ENCODE data around the gene SEMA3G. TPM values are rescaled to one million over a fixed set of nuclear protein-coding genes. Genes with fewer than 3 reads are reported as not detected.

Gene SEMA3G
- total RNA-seq, 1 experiment from 2014 or later: 1.3 TPM

DNA sequence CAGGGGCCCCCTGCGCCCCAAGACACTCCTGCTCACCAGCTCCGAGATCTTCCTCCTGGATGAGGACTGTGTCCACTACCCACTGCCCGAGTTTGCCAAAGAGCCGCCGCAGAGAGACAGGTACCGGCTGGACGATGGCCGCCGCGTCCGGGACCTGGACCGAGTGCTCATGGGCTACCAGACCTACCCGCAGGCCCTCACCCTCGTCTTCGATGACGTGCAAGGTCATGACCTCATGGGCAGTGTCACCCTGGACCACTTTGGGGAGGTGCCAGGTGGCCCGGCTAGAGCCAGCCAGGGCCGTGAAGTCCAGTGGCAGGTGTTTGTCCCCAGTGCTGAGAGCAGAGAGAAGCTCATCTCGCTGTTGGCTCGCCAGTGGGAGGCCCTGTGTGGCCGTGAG lies 47.2 kb upstream of the SEMA3G start:
- H3K9me3 ChIP-seq (ENCODE audit: insufficient read depth, low read depth): no peaks in the 10 kb centered on the region
- no TSS peak for BruUV-seq (replicated peaks)
- DNase-seq: no peak
- H3K4me3 ChIP-seq: no peak overlapping the region
- intact Hi-C loops (cut with micrococcal nuclease; ENCODE audit: unreplicated experiment): no loop called here
- H3K27me3 ChIP-seq (ENCODE audit: insufficient read depth, low read depth): no peaks in the 10 kb centered on the region
- no peaks in the 10 kb centered on the region for H3K36me3 ChIP-seq (ENCODE audit: low read depth)
- no peak overlapping the region for H3K4me2 ChIP-seq
- H4K20me1 ChIP-seq (ENCODE audit: insufficient read depth): no peaks in the 10 kb centered on the region
- no peaks in the 10 kb centered on the region for H3K9me2 ChIP-seq (ENCODE audit: insufficient read depth)
- no peaks in the 10 kb centered on the region for H3F3A ChIP-seq (ENCODE audit: insufficient read depth, low read depth)
- TF ChIP-seq, protein P1, sequence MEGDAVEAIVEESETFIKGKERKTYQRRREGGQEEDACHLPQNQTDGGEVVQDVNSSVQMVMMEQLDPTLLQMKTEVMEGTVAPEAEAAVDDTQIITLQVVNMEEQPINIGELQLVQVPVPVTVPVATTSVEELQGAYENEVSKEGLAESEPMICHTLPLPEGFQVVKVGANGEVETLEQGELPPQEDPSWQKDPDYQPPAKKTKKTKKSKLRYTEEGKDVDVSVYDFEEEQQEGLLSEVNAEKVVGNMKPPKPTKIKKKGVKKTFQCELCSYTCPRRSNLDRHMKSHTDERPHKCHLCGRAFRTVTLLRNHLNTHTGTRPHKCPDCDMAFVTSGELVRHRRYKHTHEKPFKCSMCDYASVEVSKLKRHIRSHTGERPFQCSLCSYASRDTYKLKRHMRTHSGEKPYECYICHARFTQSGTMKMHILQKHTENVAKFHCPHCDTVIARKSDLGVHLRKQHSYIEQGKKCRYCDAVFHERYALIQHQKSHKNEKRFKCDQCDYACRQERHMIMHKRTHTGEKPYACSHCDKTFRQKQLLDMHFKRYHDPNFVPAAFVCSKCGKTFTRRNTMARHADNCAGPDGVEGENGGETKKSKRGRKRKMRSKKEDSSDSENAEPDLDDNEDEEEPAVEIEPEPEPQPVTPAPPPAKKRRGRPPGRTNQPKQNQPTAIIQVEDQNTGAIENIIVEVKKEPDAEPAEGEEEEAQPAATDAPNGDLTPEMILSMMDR (conservative IDR thresholded peaks at IDR 0.05): no peak
- no peak for TF ChIP-seq EZH2 (IDR thresholded peaks at IDR 0.05; ENCODE audit: low read depth)
- H3K27ac ChIP-seq: no peak overlapping the region
- H3K79me2 ChIP-seq (ENCODE audit: low read depth): no peaks in the 10 kb centered on the region
- H3K4me1 ChIP-seq (replicated peaks; ENCODE audit: insufficient read depth): no peaks in the 10 kb centered on the region
- POLR2A ChIA-PET (ENCODE audit: unreplicated experiment): no interaction called here
- CTCF ChIA-PET: no interaction called here
- H2AFZ ChIP-seq: no peak overlapping the region

DNA sequence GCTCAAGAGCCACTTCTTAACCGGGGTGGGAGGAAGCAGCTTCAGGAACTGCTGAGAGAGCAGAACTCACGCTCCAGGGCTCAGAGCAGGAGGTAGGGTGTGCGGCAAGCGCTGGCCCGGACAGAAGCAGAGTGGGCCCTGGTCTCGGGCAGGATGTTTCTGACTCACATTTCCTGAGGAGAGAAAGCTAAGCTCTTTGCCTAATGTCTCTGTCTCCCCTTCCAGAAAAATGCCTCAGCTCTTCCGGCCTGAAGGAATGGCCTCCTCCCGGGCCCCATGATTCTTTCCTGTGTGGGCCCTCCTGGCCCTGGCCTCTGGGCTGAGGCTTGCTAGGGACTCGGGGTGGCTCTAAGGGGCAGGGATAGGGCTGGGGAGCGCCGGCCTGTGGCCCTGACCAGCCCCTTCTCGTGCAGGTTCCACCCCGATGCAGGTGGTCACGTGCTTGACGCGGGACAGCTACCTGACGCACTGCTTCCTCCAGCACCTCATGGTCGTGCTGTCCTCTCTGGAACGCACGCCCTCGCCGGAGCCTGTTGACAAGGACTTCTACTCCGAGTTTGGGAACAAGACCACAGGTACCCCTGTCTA lies 46.1 kb upstream of the SEMA3G start:
- Histone ChIP-seq H3K27ac (no peak overlapping the region), H3K4me2 (no peak overlapping the region), H2AFZ (no peak overlapping the region), H3K4me1 (replicated peaks; ENCODE audit: insufficient read depth) (no peaks in the 10 kb centered on the region), H3K9me3 (ENCODE audit: insufficient read depth, low read depth) (no peaks in the 10 kb centered on the region), H3K4me3 (no peak overlapping the region), H3K36me3 (ENCODE audit: low read depth) (no peaks in the 10 kb centered on the region), H3K27me3 (ENCODE audit: insufficient read depth, low read depth) (no peaks in the 10 kb centered on the region), H3K79me2 (ENCODE audit: low read depth) (no peaks in the 10 kb centered on the region), H3F3A (ENCODE audit: insufficient read depth, low read depth) (no peaks in the 10 kb centered on the region), H4K20me1 (ENCODE audit: insufficient read depth) (no peaks in the 10 kb centered on the region), H3K9me2 (ENCODE audit: insufficient read depth) (no peaks in the 10 kb centered on the region)
- no peak for DNase-seq
- ChIA-PET POLR2A (ENCODE audit: unreplicated experiment) (no interaction called here), CTCF (no interaction called here)
- no TSS peak for BruUV-seq (replicated peaks)
- TF ChIP-seq, protein P1 (conservative IDR thresholded peaks at IDR 0.05): no peak
- intact Hi-C loops (cut with micrococcal nuclease; ENCODE audit: unreplicated experiment): no loop called here

DNA sequence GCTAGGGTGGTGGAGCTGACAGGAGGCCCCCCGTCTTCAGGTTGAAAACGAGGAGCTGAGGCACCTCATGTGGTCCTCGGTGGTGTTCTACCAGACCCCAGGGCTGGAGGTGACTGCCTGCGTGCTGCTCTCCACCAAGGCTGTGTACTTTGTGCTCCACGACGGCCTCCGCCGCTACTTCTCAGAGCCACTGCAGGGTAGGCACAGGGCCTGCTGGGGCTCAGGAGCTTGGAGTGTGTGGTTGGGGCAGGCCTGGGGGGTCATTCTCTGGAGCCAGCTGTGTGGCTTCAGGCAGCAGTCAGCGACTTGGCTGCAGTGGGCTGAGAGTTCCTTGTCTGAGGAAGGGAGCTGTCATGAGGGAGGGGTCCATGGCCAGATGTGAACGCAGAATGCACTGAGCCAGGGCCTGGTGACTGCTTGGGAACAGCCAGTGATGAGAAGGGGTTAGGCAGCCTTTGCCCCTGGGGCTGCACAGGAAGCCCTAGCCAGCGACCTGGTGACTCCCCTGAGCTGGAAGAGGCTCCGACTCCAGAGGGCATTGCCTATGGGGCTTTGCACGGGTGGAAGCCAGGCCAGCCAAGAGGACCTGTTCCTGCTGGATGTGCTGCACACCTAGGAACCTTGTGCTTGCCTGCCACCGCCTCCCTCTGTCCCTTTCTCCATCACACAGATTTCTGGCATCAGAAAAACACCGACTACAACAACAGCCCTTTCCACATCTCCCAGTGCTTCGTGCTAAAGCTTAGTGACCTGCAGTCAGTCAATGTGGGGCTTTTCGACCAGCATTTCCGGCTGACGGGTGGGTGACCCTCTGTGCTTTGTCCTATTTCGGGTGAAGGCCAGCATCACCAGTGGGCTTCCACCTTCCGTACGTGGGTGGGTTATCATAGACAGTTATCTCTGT lies 45.4 kb upstream of the SEMA3G start:
- intact Hi-C loops (cut with micrococcal nuclease; ENCODE audit: unreplicated experiment): no loop called here
- Histone ChIP-seq H2AFZ (no peak overlapping the region), H3K9me3 (ENCODE audit: insufficient read depth, low read depth) (no peaks in the 10 kb centered on the region), H3K9me2 (ENCODE audit: insufficient read depth) (no peaks in the 10 kb centered on the region), H3K27me3 (ENCODE audit: insufficient read depth, low read depth) (no peaks in the 10 kb centered on the region), H3K4me3 (no peak overlapping the region), H3K4me2 (no peak overlapping the region), H3K4me1 (replicated peaks; ENCODE audit: insufficient read depth) (no peaks in the 10 kb centered on the region), H3K79me2 (ENCODE audit: low read depth) (no peaks in the 10 kb centered on the region), H3F3A (ENCODE audit: insufficient read depth, low read depth) (no peaks in the 10 kb centered on the region), H3K27ac (no peak overlapping the region), H3K36me3 (ENCODE audit: low read depth) (no peaks in the 10 kb centered on the region), H4K20me1 (ENCODE audit: insufficient read depth) (no peaks in the 10 kb centered on the region)
- no TSS peak for BruUV-seq (replicated peaks)
- CTCF ChIA-PET: no interaction called here
- TF ChIP-seq, protein P1 (conservative IDR thresholded peaks at IDR 0.05): no peak
- no peak for TF ChIP-seq EZH2 (IDR thresholded peaks at IDR 0.05; ENCODE audit: low read depth)
- POLR2A ChIA-PET (ENCODE audit: unreplicated experiment): interaction anchor here (0.5 to 0.7 kb wide), 2 partner anchors 46 to 448 kb away, joined by 3 read pairs; no protein-coding TSS in a partner anchor
- DNase-seq: no peak
